Loucy (cell line): ENCODE results near the gene UBE2D4.
"Not testable (repeated sequence)": the region's sequence is repeated elsewhere in the genome, so short reads cannot be mapped to it uniquely, and the experiment has no call there.

Experiments
- H2AFZ ChIP-seq: fragments of 200-600 bp; sonication (generic); 2 replicates; pipeline ENCODE4 v1.6.0; 2016; ENCODE audit warnings: antibody characterized with exemption, mild to moderate bottlenecking, low read length, moderate library complexity
- H3F3A ChIP-seq: fragments of 200-600 bp; 2 replicates; pipeline ENCODE4 v1.6.0; 2016; ENCODE audit warnings: antibody characterized with exemption, low read depth, mild to moderate bottlenecking
- H3K27me3 ChIP-seq: fragments of 200-600 bp; sonication (generic); 2 replicates; pipeline ENCODE4 v1.6.1; 2014; ENCODE audit warnings: low read length, mild to moderate bottlenecking; ENCODE audit not compliant: insufficient read depth, poor library complexity, severe bottlenecking
- H3K36me3 ChIP-seq: fragments of 200-600 bp; sonication (generic); 2 replicates; pipeline ENCODE4 v1.6.1; 2016; ENCODE audit warnings: low read length; ENCODE audit not compliant: insufficient read depth
- H3K4me1 ChIP-seq: fragments of 200-600 bp; sonication (generic); 2 replicates; pipeline ENCODE4 v1.5.1; 2014; ENCODE audit warnings: low read length, mild to moderate bottlenecking; ENCODE audit not compliant: insufficient read depth, poor library complexity, severe bottlenecking
- H3K4me2 ChIP-seq: fragments of 200-600 bp; sonication (generic); 2 replicates; pipeline ENCODE4 v1.6.0; 2014; ENCODE audit warnings: antibody characterized with exemption, low read length, low read depth, mild to moderate bottlenecking; ENCODE audit not compliant: poor library complexity, severe bottlenecking
- H3K4me3 ChIP-seq: fragments of 200-600 bp; sonication (generic); 2 replicates; pipeline ENCODE4 v1.5.1; 2014; ENCODE audit warnings: low read length, mild to moderate bottlenecking, mixed read lengths; ENCODE audit not compliant: poor library complexity, severe bottlenecking
- H3K79me2 ChIP-seq: fragments of 200-600 bp; sonication (generic); 2 replicates; pipeline ENCODE4 v1.6.1; 2014; ENCODE audit warnings: low read length; ENCODE audit not compliant: insufficient read depth
- H3K9ac ChIP-seq: fragments of 200-600 bp; sonication (generic); 2 replicates; pipeline ENCODE4 v1.6.0; 2014; ENCODE audit warnings: mild to moderate bottlenecking, low read depth, low read length, moderate library complexity; ENCODE audit not compliant: poor library complexity, severe bottlenecking
- H3K9me2 ChIP-seq: fragments of 200-600 bp; sonication (generic); replicated peaks from 2 replicates; pipeline ENCODE4 v1.6.1; 2016; ENCODE audit warnings: low read depth, low read length, mixed read lengths
- H3K9me3 ChIP-seq: fragments of 200-600 bp; sonication (generic); 2 replicates; pipeline ENCODE4 v1.6.1; 2014; ENCODE audit warnings: mild to moderate bottlenecking, antibody characterized with exemption, low read length, low read depth; ENCODE audit not compliant: insufficient read depth
- H4K20me1 ChIP-seq: fragments of 200-600 bp; sonication (generic); 2 replicates; pipeline ENCODE4 v1.6.0; 2014; ENCODE audit warnings: antibody characterized with exemption, low read length, mild to moderate bottlenecking; ENCODE audit not compliant: insufficient read depth, poor library complexity, severe bottlenecking
- CTCF ChIP-seq: fragments of 200-600 bp; sonication (generic); conservative IDR thresholded peaks from 2 replicates; pipeline ENCODE4 v1.5.1; 2014; ENCODE audit warnings: mild to moderate bottlenecking, antibody characterized with exemption, low read length
- EZH2phosphoT487 ChIP-seq: fragments of 200-600 bp; IDR thresholded peaks from 2 replicates; pipeline ENCODE4 v1.6.1; 2018; ENCODE audit warnings: antibody characterized with exemption, mild to moderate bottlenecking, moderate library complexity, borderline replicate concordance

Gene UBE2D4

GRCh38 chr7:43954524-43955228 is 28.4 kb downstream of the UBE2D4 start:
- Histone ChIP-seq H3K36me3 (peaks cover 12% of the 10 kb centered on the region; the same call in 1 of the 2 replicates), H3K9me3 (no peaks in the 10 kb centered on the region), H3K27me3 (no peaks in the 10 kb centered on the region), H3K9me2 (no peaks in the 10 kb centered on the region), H4K20me1 (no peaks in the 10 kb centered on the region), H3K79me2 (no peaks in the 10 kb centered on the region), H2AFZ (no peak overlapping the region), H3K4me3 (no peak overlapping the region), H3K4me1 (peaks cover 11% of the 10 kb centered on the region), H3F3A (no peaks in the 10 kb centered on the region), H3K4me2 (no peak overlapping the region), H3K9ac (no peak overlapping the region)
- no peak for TF ChIP-seq EZH2phosphoT487
- TF ChIP-seq CTCF, result peak; percentile 70

- H4K20me1 ChIP-seq, result no peaks in the 10 kb centered on the region
- no peaks in the 10 kb centered on the region for H3K9me3 ChIP-seq
- TF ChIP-seq CTCF, result no peak
- TF ChIP-seq EZH2phosphoT487, result no peak
- H2AFZ ChIP-seq, result no peak overlapping the region
- H3K4me3 ChIP-seq, result no peak overlapping the region
- peaks cover 12% of the 10 kb centered on the region for H3K4me1 ChIP-seq
- peaks cover 11% of the 10 kb centered on the region; the same call in 1 of the 2 replicates for H3K36me3 ChIP-seq
- no peaks in the 10 kb centered on the region for H3K9me2 ChIP-seq
- no peaks in the 10 kb centered on the region for H3K27me3 ChIP-seq
- H3K4me2 ChIP-seq, result no peak overlapping the region
- H3K79me2 ChIP-seq, result no peaks in the 10 kb centered on the region
- no peaks in the 10 kb centered on the region for H3F3A ChIP-seq
- no peak overlapping the region for H3K9ac ChIP-seq
Measured at GRCh38 chr7:43956027-43956426, 29.8 kb downstream of the UBE2D4 start.

GRCh38 chr7:43960933-43961332 is 34.7 kb downstream of the UBE2D4 start:
- Histone ChIP-seq H3K9ac (no peak overlapping the region), H2AFZ (no peak overlapping the region), H3K79me2 (no peaks in the 10 kb centered on the region), H3K36me3 (no peaks in the 10 kb centered on the region), H3K4me3 (no peak overlapping the region), H3F3A (no peaks in the 10 kb centered on the region), H3K9me2 (no peaks in the 10 kb centered on the region), H3K9me3 (no peaks in the 10 kb centered on the region), H3K4me1 (peaks cover 8% of the 10 kb centered on the region), H4K20me1 (no peaks in the 10 kb centered on the region), H3K4me2 (no peak overlapping the region), H3K27me3 (no peaks in the 10 kb centered on the region)
- no peak for TF ChIP-seq CTCF
- no peak for TF ChIP-seq EZH2phosphoT487

- H3K27me3 ChIP-seq, H3K9me2 ChIP-seq, H4K20me1 ChIP-seq, H2AFZ ChIP-seq, H3K9ac ChIP-seq, H3K9me3 ChIP-seq, H3K36me3 ChIP-seq, H3K79me2 ChIP-seq, H3K4me3 ChIP-seq, H3K4me1 ChIP-seq, H3F3A ChIP-seq, H3K4me2 ChIP-seq: not testable (repeated sequence)
Measured at GRCh38 chr7:43966392-43966791, 40.2 kb downstream of the UBE2D4 start.

- not testable (repeated sequence) for H3K9ac ChIP-seq, H4K20me1 ChIP-seq
Measured at GRCh38 chr7:43968172-43969040, 42.2 kb downstream of the UBE2D4 start.

More at GRCh38 chr7:43968172-43969040, 42.2 kb downstream of the UBE2D4 start:
- H2AFZ ChIP-seq, H3F3A ChIP-seq, H3K4me3 ChIP-seq, H3K79me2 ChIP-seq, H3K27me3 ChIP-seq, H3K36me3 ChIP-seq, H3K4me1 ChIP-seq, H3K4me2 ChIP-seq, H3K9me2 ChIP-seq, H3K9me3 ChIP-seq: not testable (repeated sequence)
